Loucy (cell line): Measurements from ENCODE around the gene ELMO1.

Experiments
- H2AFZ ChIP-seq: fragments of 200-600 bp; sonication (generic); 2 replicates; pipeline ENCODE4 v1.6.0; 2016; ENCODE audit warnings: antibody characterized with exemption, mild to moderate bottlenecking, low read length, moderate library complexity
- H3F3A ChIP-seq: fragments of 200-600 bp; 2 replicates; pipeline ENCODE4 v1.6.0; 2016; ENCODE audit warnings: antibody characterized with exemption, low read depth, mild to moderate bottlenecking
- H3K27me3 ChIP-seq: fragments of 200-600 bp; sonication (generic); 2 replicates; pipeline ENCODE4 v1.6.1; 2014; ENCODE audit warnings: low read length, mild to moderate bottlenecking; ENCODE audit not compliant: insufficient read depth, poor library complexity, severe bottlenecking
- H3K36me3 ChIP-seq: fragments of 200-600 bp; sonication (generic); 2 replicates; pipeline ENCODE4 v1.6.1; 2016; ENCODE audit warnings: low read length; ENCODE audit not compliant: insufficient read depth
- H3K4me1 ChIP-seq: fragments of 200-600 bp; sonication (generic); 2 replicates; pipeline ENCODE4 v1.5.1; 2014; ENCODE audit warnings: low read length, mild to moderate bottlenecking; ENCODE audit not compliant: insufficient read depth, poor library complexity, severe bottlenecking
- H3K4me2 ChIP-seq: fragments of 200-600 bp; sonication (generic); 2 replicates; pipeline ENCODE4 v1.6.0; 2014; ENCODE audit warnings: antibody characterized with exemption, low read length, low read depth, mild to moderate bottlenecking; ENCODE audit not compliant: poor library complexity, severe bottlenecking
- H3K4me3 ChIP-seq: fragments of 200-600 bp; sonication (generic); 2 replicates; pipeline ENCODE4 v1.5.1; 2014; ENCODE audit warnings: low read length, mild to moderate bottlenecking, mixed read lengths; ENCODE audit not compliant: poor library complexity, severe bottlenecking
- H3K79me2 ChIP-seq: fragments of 200-600 bp; sonication (generic); 2 replicates; pipeline ENCODE4 v1.6.1; 2014; ENCODE audit warnings: low read length; ENCODE audit not compliant: insufficient read depth
- H3K9ac ChIP-seq: fragments of 200-600 bp; sonication (generic); 2 replicates; pipeline ENCODE4 v1.6.0; 2014; ENCODE audit warnings: mild to moderate bottlenecking, low read depth, low read length, moderate library complexity; ENCODE audit not compliant: poor library complexity, severe bottlenecking
- H3K9me2 ChIP-seq: fragments of 200-600 bp; sonication (generic); replicated peaks from 2 replicates; pipeline ENCODE4 v1.6.1; 2016; ENCODE audit warnings: low read depth, low read length, mixed read lengths
- H3K9me3 ChIP-seq: fragments of 200-600 bp; sonication (generic); 2 replicates; pipeline ENCODE4 v1.6.1; 2014; ENCODE audit warnings: mild to moderate bottlenecking, antibody characterized with exemption, low read length, low read depth; ENCODE audit not compliant: insufficient read depth
- H4K20me1 ChIP-seq: fragments of 200-600 bp; sonication (generic); 2 replicates; pipeline ENCODE4 v1.6.0; 2014; ENCODE audit warnings: antibody characterized with exemption, low read length, mild to moderate bottlenecking; ENCODE audit not compliant: insufficient read depth, poor library complexity, severe bottlenecking
- CTCF ChIP-seq: fragments of 200-600 bp; sonication (generic); conservative IDR thresholded peaks from 2 replicates; pipeline ENCODE4 v1.5.1; 2014; ENCODE audit warnings: mild to moderate bottlenecking, antibody characterized with exemption, low read length
- EZH2phosphoT487 ChIP-seq: fragments of 200-600 bp; IDR thresholded peaks from 2 replicates; pipeline ENCODE4 v1.6.1; 2018; ENCODE audit warnings: antibody characterized with exemption, mild to moderate bottlenecking, moderate library complexity, borderline replicate concordance

ELMO1 gene

DNA sequence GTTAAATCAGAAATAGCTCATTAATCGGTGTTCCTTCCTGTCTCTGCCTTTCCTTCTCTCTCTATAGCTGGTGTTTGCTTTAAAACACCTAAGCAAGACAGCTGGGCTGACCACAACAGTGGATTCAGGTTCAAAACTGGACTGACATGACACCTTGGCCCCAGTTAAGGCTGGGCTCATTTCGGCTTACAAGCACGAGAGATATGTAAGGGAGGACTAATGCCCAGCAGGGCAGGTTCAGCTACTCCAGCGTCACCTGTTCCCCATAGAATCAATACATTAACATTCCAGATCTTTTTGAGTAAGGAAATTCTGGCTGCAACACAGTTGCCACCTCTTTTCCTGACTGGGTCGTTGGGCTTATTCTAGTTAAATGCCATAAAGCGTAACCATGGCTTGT, 401.4 kb downstream of the ELMO1 start:
- H3K9me2 ChIP-seq: no peaks in the 10 kb centered on the region
- H3K4me1 ChIP-seq: peaks cover 29% of the 10 kb centered on the region
- H3K27me3 ChIP-seq: no peaks in the 10 kb centered on the region
- H4K20me1 ChIP-seq: peaks cover 34% of the 10 kb centered on the region
- H3F3A ChIP-seq: no peaks in the 10 kb centered on the region
- no peaks in the 10 kb centered on the region for H3K9me3 ChIP-seq
- H2AFZ ChIP-seq: no peak overlapping the region
- H3K9ac ChIP-seq: no peak overlapping the region
- no peak overlapping the region for H3K4me2 ChIP-seq
- H3K36me3 ChIP-seq: peaks cover 6% of the 10 kb centered on the region; the same call in 1 of the 2 replicates
- no peak for TF ChIP-seq EZH2phosphoT487
- TF ChIP-seq CTCF: no peak
- peaks cover 7% of the 10 kb centered on the region; the same call in 1 of the 2 replicates for H3K79me2 ChIP-seq
- no peak overlapping the region for H3K4me3 ChIP-seq

- no peak for TF ChIP-seq CTCF
- no peak for TF ChIP-seq EZH2phosphoT487
- peaks cover 29% of the 10 kb centered on the region for H3K4me1 ChIP-seq
- no peaks in the 10 kb centered on the region for H3K9me3 ChIP-seq
- H3K4me3 ChIP-seq: no peak overlapping the region
- H3K9ac ChIP-seq: no peak overlapping the region
- H3K4me2 ChIP-seq: no peak overlapping the region
- H4K20me1 ChIP-seq: peaks cover 28% of the 10 kb centered on the region
- H3K27me3 ChIP-seq: no peaks in the 10 kb centered on the region
- H2AFZ ChIP-seq: no peak overlapping the region
- no peaks in the 10 kb centered on the region for H3F3A ChIP-seq
- H3K9me2 ChIP-seq: no peaks in the 10 kb centered on the region
- H3K36me3 ChIP-seq: peaks cover 6% of the 10 kb centered on the region; the same call in 1 of the 2 replicates
- H3K79me2 ChIP-seq: peaks cover 7% of the 10 kb centered on the region; the same call in 1 of the 2 replicates
Observed at GRCh38 chr7:37046531-37047079, 402.1 kb downstream of the ELMO1 start.

DNA sequence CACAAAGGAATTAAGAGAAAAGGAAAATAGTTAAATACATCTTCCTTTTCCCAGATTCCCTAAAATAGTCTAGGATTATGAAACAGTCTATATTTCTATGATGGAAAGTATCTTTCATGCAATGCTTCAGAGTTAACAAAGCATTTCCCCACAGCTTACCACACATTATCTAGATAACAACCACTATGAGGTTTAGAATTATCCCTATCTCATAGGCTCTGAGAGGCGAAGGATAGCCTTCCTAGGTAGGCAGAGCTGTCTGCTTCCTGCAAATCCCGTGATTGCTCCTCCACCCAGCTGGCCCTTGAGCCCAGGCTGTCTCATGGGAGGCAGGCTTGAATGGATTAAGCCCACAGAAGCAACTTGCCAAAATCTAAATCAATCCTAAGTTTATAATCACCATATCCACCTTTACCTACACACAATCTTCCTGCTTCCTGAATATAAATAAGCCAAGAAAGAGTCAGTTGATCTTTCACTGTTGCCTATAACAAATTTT, 402.9 kb downstream of the ELMO1 start:
- Histone ChIP-seq H3K27me3 (no peaks in the 10 kb centered on the region), H3K9me3 (no peaks in the 10 kb centered on the region), H3K9me2 (no peaks in the 10 kb centered on the region), H3K4me2 (no peak overlapping the region), H3K4me3 (no peak overlapping the region), H3K79me2 (peaks cover 7% of the 10 kb centered on the region; the same call in 1 of the 2 replicates), H4K20me1 (peaks cover 26% of the 10 kb centered on the region), H3F3A (no peaks in the 10 kb centered on the region), H2AFZ (no peak overlapping the region), H3K36me3 (peaks cover 6% of the 10 kb centered on the region; the same call in 1 of the 2 replicates), H3K4me1 (peaks cover 29% of the 10 kb centered on the region), H3K9ac (no peak overlapping the region)
- TF ChIP-seq CTCF (no peak), EZH2phosphoT487 (no peak)
